RWPE1 (cell line): Measurements from ENCODE around the gene CEACAM16.

Experiments used
- CTCF ChIA-PET: fragments of 350-600 bp; sonication (Branson Sonifier 250); formaldehyde crosslinking; extraction: SDS; loops from one replicate; lab custom pipeline; 2021; lab: Yijun Ruan, JAX
- POLR2A ChIA-PET: fragments of 400-600 bp; formaldehyde crosslinking; extraction: SDS; loops from one replicate; lab custom pipeline; 2020; ENCODE audit warnings: antibody characterized with exemption; ENCODE audit not compliant: low non-redundant PET; lab: Yijun Ruan, JAX
- DNase-seq: peaks from one replicate; pipeline ENCODE4 v3.0.0; 2012; ENCODE audit warnings: low spot score
- H3K27ac ChIP-seq: fragments of 450-650 bp; 2 replicates; pipeline ENCODE4 v1.5.1; 2017
- CTCF ChIP-seq: fragments of 450-650 bp; conservative IDR thresholded peaks from 2 replicates; pipeline ENCODE4 v1.5.1; 2017; ENCODE audit warnings: low read depth, mild to moderate bottlenecking

Gene CEACAM16

GRCh38 chr19:44748426-44749254 lies 49.7 kb downstream of the CEACAM16 start, which contains the start of gene BCL3:
TSS of gene BCL3 (plus strand) at chr19:44748708. CDS start at chr19:44748791, 83 bp downstream.
- peak within 1 kb of the TSS; percentile 100 for H3K27ac ChIP-seq
- CTCF ChIA-PET: interaction anchor here (1.5 kb wide), 1 partner anchor 25 kb away, joined by 9 read pairs; no protein-coding TSS in a partner anchor
- POLR2A ChIA-PET: interaction anchor here (0.7 kb wide), 1 partner anchor 25 kb away, joined by 3 read pairs; no protein-coding TSS in a partner anchor
- no peak for TF ChIP-seq CTCF
- DNase-seq: peak; percentile 62

GRCh38 chr19:44749292-44749691 lies 50.3 kb downstream of the CEACAM16 start:
- ChIA-PET CTCF (interaction anchor here (0.6 to 1.5 kb wide), 3 partner anchors 25 to 231 kb away, joined by 3 to 9 read pairs (median 3); no protein-coding TSS in a partner anchor), POLR2A (interaction anchor here (0.7 kb wide), 1 partner anchor 25 kb away, joined by 3 read pairs; no protein-coding TSS in a partner anchor)
- TF ChIP-seq CTCF: no peak
- no peak for DNase-seq
- H3K27ac ChIP-seq: peak overlapping the region; percentile 100

GRCh38 chr19:44749994-44750393 lies 51.0 kb downstream of the CEACAM16 start:
- no peak for DNase-seq
- ChIA-PET POLR2A (no interaction called here), CTCF (interaction anchor here (0.9 to 1.5 kb wide), 3 partner anchors 21 to 231 kb away, joined by 3 to 9 read pairs (median 4); no protein-coding TSS in a partner anchor)
- H3K27ac ChIP-seq: peak overlapping the region; percentile 100
- TF ChIP-seq CTCF: no peak

- peak overlapping the region; percentile 100 for H3K27ac ChIP-seq
- no peak for TF ChIP-seq CTCF
- no peak for DNase-seq
- CTCF ChIA-PET: interaction anchor here (0.6 to 3.3 kb wide), 4 partner anchors 18 to 193 kb away, joined by 3 to 17 read pairs (median 8); no protein-coding TSS in a partner anchor
- POLR2A ChIA-PET: no interaction called here
Observed at GRCh38 chr19:44752123-44752815, 53.3 kb downstream of the CEACAM16 start.

GRCh38 chr19:44752816-44753625 lies 54.1 kb downstream of the CEACAM16 start:
- CTCF ChIA-PET: interaction anchor here (0.6 to 3.3 kb wide), 4 partner anchors 18 to 192 kb away, joined by 3 to 17 read pairs (median 8); no protein-coding TSS in a partner anchor

More at GRCh38 chr19:44752816-44753625, 54.1 kb downstream of the CEACAM16 start:
- POLR2A ChIA-PET: no interaction called here
- DNase-seq: peak; percentile 93
- H3K27ac ChIP-seq: peak overlapping the region; percentile 100
- no peak for TF ChIP-seq CTCF
